ENCODE measurements around the gene TGIF1. TPM values are rescaled to one million over a fixed set of nuclear protein-coding genes. Genes with fewer than 3 reads are reported as not detected.

TGIF1 gene
- total and polyA plus RNA-seq, 10 donors, result 25.3 to 64.5 (median 35.9) TPM

- TF ChIP-seq CTCF (IDR thresholded peaks at IDR 0.05 in 8 of 11, conservative IDR thresholded peaks at IDR 0.05 in 3 of 11) (no peak), POLR2AphosphoS5 (IDR thresholded peaks at IDR 0.05) (no peak), POLR2A (IDR thresholded peaks at IDR 0.05) (no peak)
- peaks cover 0 to 9% (median 2%) of the 10 kb centered on the region in 8 donors for H3K9me3 ChIP-seq
- no peaks in the 10 kb centered on the region for H3K27me3 ChIP-seq (replicated peaks in 1 of 7)
- 57 to 75% (median 71%) methylated on average over 1 of the region's 1 CpG for WGBS, 5 donors
- H3K4me3 ChIP-seq, result no peak overlapping the region
- H3K36me3 ChIP-seq, result no peaks in the 10 kb centered on the region
- no peak for DNase-seq
- peaks cover 0 to 41% (median 9%) of the 10 kb centered on the region in 6 donors for H3K4me1 ChIP-seq
- intact Hi-C loops (cut with DNase I; ENCODE audit: low total_unique reads), result no loop called here
- H3K27ac ChIP-seq, result peak overlapping the region in 4 of 8 donors; percentile 58 to 70 (median 62)
These were observed 47.0 kb upstream of the TGIF1 start for GRCh38 chr18:3402982-3403451.

- 16 to 26% (median 18%) methylated on average over 3 of the region's 3 CpGs for WGBS, 5 donors
- Histone ChIP-seq H3K9me3 (peaks cover 0 to 5% (median under 1%) of the 10 kb centered on the region in 8 donors), H3K4me3 (no peak overlapping the region), H3K4me1 (peaks cover 0 to 34% (median 9%) of the 10 kb centered on the region in 6 donors), H3K27me3 (replicated peaks in 1 of 7) (no peaks in the 10 kb centered on the region), H3K27ac (no peak overlapping the region), H3K36me3 (no peaks in the 10 kb centered on the region)
- intact Hi-C loops (cut with DNase I; ENCODE audit: low total_unique reads), result no loop called here
- DNase-seq, result no peak
- TF ChIP-seq POLR2AphosphoS5 (IDR thresholded peaks at IDR 0.05) (no peak), CTCF (IDR thresholded peaks at IDR 0.05 in 8 of 11, conservative IDR thresholded peaks at IDR 0.05 in 3 of 11) (no peak), POLR2A (IDR thresholded peaks at IDR 0.05) (no peak)
These were observed 44.3 kb upstream of the TGIF1 start for GRCh38 chr18:3405713-3406112.

DNA sequence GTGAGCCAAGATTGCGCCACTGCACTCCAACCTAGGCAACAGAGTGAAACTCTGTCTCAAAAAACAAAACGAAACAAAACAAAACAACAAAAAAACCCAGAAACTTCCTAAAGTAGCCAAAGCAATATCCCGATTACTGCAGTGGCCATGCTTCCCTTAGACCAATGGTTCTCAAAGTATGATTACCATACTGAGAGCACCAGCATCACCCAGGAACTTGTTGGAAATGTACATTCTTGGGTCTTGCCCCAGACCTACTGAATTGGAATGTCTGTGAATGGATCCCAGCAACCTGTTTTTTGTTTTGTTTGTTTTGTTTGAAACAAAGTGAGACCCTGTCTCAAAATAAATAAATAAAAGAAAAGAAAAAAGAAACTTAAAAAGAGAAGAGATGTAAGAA is 41.9 kb upstream of the TGIF1 start:
- intact Hi-C loops (cut with DNase I; ENCODE audit: low total_unique reads), result no loop called here
- Histone ChIP-seq H3K4me3 (no peak overlapping the region), H3K36me3 (no peaks in the 10 kb centered on the region), H3K4me1 (peaks cover 0 to 26% (median 5%) of the 10 kb centered on the region in 6 donors), H3K9me3 (no peaks in the 10 kb centered on the region), H3K27ac (no peak overlapping the region), H3K27me3 (replicated peaks in 1 of 7) (no peaks in the 10 kb centered on the region)
- no peak for DNase-seq
- TF ChIP-seq POLR2A (IDR thresholded peaks at IDR 0.05) (no peak), POLR2AphosphoS5 (IDR thresholded peaks at IDR 0.05) (no peak), CTCF (IDR thresholded peaks at IDR 0.05 in 8 of 11, conservative IDR thresholded peaks at IDR 0.05 in 3 of 11) (no peak)
- 87 to 99% (median 93%) methylated on average over 3 of the region's 3 CpGs for WGBS, 5 donors

DNA sequence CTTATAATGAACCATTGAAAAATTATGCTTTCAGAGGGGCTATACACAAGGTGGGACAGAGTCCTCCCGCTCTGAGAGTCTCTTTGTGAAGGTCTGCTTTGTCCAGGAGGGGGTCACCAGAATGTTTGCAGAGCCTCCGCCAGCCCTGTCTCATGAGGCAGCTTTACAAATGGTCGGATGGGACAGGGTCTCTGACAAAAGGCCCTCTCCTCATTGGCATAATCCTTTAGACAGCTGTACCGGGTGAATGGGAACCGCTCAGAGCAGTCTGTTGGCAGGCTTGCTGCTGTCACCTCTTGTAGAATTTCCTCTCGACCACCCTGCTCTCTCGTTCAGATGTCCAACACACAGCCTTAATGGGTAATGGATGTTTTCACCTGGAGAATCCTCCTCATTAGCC is 40.2 kb upstream of the TGIF1 start:
- peaks cover 0 to 24% (median 4%) of the 10 kb centered on the region in 6 donors for H3K4me1 ChIP-seq
- H3K36me3 ChIP-seq, result no peaks in the 10 kb centered on the region
- no peak overlapping the region for H3K27ac ChIP-seq
- H3K9me3 ChIP-seq, result no peaks in the 10 kb centered on the region
- no peaks in the 10 kb centered on the region for H3K27me3 ChIP-seq (replicated peaks in 1 of 7)
- TF ChIP-seq CTCF (IDR thresholded peaks at IDR 0.05 in 8 of 11, conservative IDR thresholded peaks at IDR 0.05 in 3 of 11), result no peak
- intact Hi-C loops (cut with DNase I; ENCODE audit: low total_unique reads), result no loop called here
- WGBS, 5 donors, result 88 to 93% (median 90%) methylated on average over 7 of the region's 7 CpGs
- no peak for DNase-seq
- no peak overlapping the region for H3K4me3 ChIP-seq

All from spleen (tissue), 11 donors.